ENCODE measurements around the gene BRMS1L.

DNA sequence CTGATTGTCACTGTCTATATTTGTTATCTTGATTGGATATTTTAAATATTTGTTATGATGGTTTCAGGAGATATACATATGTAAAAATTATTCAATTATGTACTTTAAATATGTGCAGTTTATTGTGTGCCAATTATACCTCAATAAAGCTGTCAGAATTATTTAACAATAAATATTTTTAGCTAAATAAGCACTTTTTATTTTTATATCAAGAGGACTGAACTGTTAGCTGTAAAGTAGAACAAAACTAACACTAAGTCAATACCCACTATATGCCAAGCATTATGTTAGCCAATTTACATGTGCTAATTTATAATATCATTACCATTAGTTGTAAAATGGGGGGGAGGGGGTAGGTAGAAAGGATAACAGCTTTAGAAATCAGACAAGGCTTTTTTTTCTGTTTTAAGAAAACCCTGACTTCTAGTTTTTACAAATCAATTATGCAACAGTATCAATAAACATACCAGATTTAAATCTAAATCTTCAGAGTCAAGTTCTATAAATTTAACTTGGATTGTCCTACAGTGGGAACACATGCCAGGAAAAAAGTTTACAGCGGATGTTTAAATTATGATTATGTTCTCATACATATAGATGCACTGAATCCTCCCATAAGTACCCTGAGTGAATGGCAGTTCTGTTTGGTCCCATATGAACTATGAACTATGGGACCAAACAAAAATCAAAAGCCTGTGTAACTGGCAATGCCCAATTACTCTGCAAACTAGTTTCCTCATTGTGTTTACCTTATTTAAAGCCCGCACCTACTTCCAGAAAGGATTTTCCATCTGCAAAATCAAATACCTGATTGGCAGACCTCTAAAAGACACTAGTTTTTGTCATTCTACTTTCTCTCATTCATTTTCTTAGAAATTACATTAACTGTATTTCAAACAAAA is 19.9 kb upstream of the BRMS1L start:
- no peak for TF ChIP-seq CTCF (IDR thresholded peaks at IDR 0.05)
- TF ChIP-seq POLR2A (IDR thresholded peaks at IDR 0.05), result no peak

Data from testis (tissue), 2 donors.